NB4 (cell line): ENCODE measurements around the gene ANKRD6.

Experiments used
- DNase-seq: peaks from one replicate; pipeline ENCODE4 v3.0.0; 2010; ENCODE audit warnings: low read depth
- H3K4me3 ChIP-seq: one replicate; pipeline ENCODE4 v1.5.1; 2011; ENCODE audit warnings: mild to moderate bottlenecking, low read depth, low read length, moderate library complexity
- CTCF ChIP-seq: IDR thresholded peaks from one replicate; pipeline ENCODE4 v1.5.1; 2012; ENCODE audit warnings: low read depth, low read length
- MAX ChIP-seq: IDR thresholded peaks from 2 replicates; pipeline ENCODE4 v1.6.1; 2011; ENCODE audit warnings: low read depth, low read length
- MYC ChIP-seq: IDR thresholded peaks from 2 replicates; pipeline ENCODE4 v1.6.1; 2011; ENCODE audit warnings: low read depth, low read length
- POLR2A ChIP-seq: IDR thresholded peaks from 2 replicates; pipeline ENCODE4 v1.6.1; 2011; ENCODE audit warnings: mild to moderate bottlenecking; ENCODE audit not compliant: insufficient read length; ENCODE audit errors: extremely low read depth

The ANKRD6 gene

DNA sequence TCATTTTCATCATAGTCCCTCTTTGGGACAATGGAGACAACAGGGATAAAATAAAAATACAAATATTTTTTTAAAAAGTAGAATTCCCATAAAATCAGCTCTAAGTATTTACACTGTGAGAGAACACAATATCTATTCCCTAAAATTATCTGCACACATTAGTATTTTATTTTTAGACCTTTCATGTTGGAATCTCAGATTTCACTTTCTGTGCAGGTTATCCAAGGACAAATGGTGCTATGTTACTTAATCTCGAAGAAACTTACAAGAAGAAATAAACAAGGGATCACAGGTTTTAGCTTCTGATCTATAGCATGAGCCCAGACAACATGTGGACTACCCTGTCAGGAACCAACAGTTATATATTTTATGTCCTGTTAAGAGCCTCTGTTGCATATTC lies 228.6 kb downstream of the ANKRD6 start:
- DNase-seq: no peak
- H3K4me3 ChIP-seq: no peak overlapping the region
- no peak for TF ChIP-seq CTCF
- TF ChIP-seq MYC: no peak
- no peak for TF ChIP-seq MAX
- TF ChIP-seq POLR2A: no peak

- H3K4me3 ChIP-seq: no peak overlapping the region
- DNase-seq: no peak
- TF ChIP-seq MAX: no peak
- no peak for TF ChIP-seq MYC
Measured at GRCh38 chr6:89662659-89663223, 229.8 kb downstream of the ANKRD6 start.

- TF ChIP-seq MAX: no peak
- no peak for TF ChIP-seq CTCF
- no peak for TF ChIP-seq POLR2A
- H3K4me3 ChIP-seq: no peak overlapping the region
- no peak for DNase-seq
Measured at GRCh38 chr6:89667872-89668556, 235.1 kb downstream of the ANKRD6 start.

DNA sequence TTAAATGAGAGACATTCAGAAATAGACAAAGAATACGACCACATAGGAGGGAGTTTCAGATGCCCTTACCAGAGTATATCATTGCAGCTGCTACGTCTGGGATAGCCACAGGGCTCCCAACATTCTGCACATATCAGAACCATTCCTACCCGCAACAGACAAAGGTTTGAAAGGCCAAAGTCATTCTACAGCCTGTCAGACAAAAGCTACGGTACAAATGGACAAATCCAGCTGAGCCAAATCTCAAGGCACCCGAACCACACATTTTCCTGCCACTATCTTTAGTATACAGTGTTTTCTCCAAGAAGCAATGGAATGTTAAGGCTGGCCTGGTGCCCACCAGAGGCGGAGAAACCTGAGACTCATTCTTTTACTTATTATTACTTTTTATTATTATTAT lies 236.1 kb downstream of the ANKRD6 start:
- TF ChIP-seq MAX: no peak
- no peak for TF ChIP-seq MYC
- no peak for TF ChIP-seq CTCF
- TF ChIP-seq POLR2A: no peak
- no peak for DNase-seq
- no peak overlapping the region for H3K4me3 ChIP-seq

DNA sequence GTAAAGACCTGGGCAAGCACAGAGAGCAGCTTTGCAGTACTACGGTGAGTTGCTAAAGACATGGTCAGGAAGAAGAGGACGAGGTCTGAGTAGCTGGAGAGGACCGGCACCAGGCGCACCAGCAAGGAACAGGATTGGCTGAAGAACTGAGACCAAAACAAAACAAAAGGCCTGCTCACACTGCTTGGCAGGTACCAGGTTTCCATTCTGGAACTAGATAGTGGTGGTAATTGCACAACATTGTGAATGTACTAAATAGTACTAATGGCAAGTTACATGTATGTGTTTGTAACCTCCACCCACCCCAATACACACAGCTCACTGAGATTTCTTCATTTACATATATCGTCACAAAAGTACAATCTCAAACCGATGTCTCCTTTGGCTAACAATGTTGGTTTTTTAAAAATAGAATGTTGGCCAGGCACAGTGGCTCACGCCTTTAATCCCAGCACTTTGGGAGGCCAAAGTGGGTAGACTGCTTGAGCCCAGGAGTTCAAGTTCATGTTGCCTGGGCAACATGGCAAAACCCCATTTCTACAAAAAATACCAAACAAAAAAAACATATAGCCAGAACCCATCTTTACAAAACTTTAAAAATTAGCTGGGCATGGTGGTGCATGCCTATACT lies 238.1 kb downstream of the ANKRD6 start:
- no peak overlapping the region for H3K4me3 ChIP-seq
- DNase-seq: no peak
- TF ChIP-seq MAX (no peak), CTCF (no peak), POLR2A (no peak), MYC (no peak)

DNA sequence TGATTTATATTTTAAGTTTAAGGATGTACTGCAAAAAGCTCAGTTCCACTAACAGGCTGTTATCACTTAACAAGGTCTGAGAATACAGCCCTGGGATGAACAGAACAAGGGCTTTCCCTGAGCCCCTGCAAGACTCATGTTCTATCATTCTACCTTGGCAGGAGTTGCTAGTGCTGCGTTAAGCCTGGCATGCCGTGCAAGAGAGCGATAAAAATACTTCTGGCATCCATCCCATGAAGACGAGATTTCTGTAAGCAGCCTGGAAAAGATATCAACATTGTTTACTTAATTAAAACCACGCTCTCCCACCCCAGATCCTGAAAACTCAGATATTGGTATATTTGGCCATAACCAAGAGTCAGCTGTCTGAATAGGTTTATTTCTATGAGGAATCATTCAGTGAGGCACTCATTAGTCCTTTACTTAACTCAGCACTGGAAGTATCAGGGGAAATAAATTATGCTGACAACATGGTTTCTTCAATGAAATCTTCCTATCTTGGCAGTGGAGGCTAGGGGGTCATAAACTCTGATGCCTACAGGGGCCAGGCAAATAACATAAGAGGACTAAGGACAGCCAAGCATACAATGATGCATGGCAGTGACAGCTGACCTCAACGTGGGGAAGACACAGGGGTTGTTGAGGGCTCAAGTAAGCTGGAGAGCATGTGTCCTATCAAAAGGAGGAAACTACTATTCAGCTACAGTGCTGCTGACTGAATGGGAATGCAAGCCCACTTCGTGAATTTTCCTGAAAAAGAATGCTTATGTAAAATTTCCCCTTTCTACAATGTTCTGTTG lies 243.2 kb downstream of the ANKRD6 start:
- TF ChIP-seq POLR2A: no peak
- no peak for TF ChIP-seq CTCF
- no peak for TF ChIP-seq MYC
- TF ChIP-seq MAX: no peak
- DNase-seq: no peak

More for the DNA sequence above, 243.2 kb downstream of the ANKRD6 start:
- H3K4me3 ChIP-seq: no peak overlapping the region
